ENCODE measurements around the gene EFTUD2.
"Not testable (repeated sequence)": the region's sequence is repeated elsewhere in the genome, so short reads cannot be mapped to it uniquely, and the experiment has no call there.

The EFTUD2 gene

GRCh38 chr17:44899074-44899782, at the start of gene EFTUD2:
Gene EFTUD2 (minus strand): TSS chr17:44899445. CDS start chr17:44894521, 4,924 bp downstream.
- Histone ChIP-seq H3K4me3 (ENCODE audit: severe bottlenecking) (peak within 1 kb of the TSS; percentile 56), H3K27me3 (ENCODE audit: insufficient read depth, poor library complexity, severe bottlenecking) (no peaks in the 10 kb centered on the region), H3K27ac (ENCODE audit: poor library complexity, severe bottlenecking) (peak within 1 kb of the TSS; percentile 82), H3K4me1 (ENCODE audit: insufficient read depth, poor library complexity, severe bottlenecking) (peaks cover 18% of the 10 kb centered on the region), H3K9me3 (ENCODE audit: severe bottlenecking) (no peaks in the 10 kb centered on the region), H3K36me3 (ENCODE audit: low read depth) (peaks cover 33% of the 10 kb centered on the region)
- DNase-seq (ENCODE audit: low spot score) (peak; percentile 91), ATAC-seq (ENCODE audit: low read depth) (peak; percentile 69)
- TF ChIP-seq CTCF (IDR thresholded peaks at IDR 0.05; ENCODE audit: poor library complexity, severe bottlenecking), result no peak

GRCh38 chr17:44948315-44948795, 49.1 kb upstream of the EFTUD2 start:
- Histone ChIP-seq H3K4me3 (ENCODE audit: severe bottlenecking) (peak overlapping the region; percentile 70), H3K27ac (ENCODE audit: poor library complexity, severe bottlenecking) (peak overlapping the region; percentile 74), H3K36me3 (ENCODE audit: low read depth) (peaks cover 33% of the 10 kb centered on the region), H3K4me1 (ENCODE audit: insufficient read depth, poor library complexity, severe bottlenecking) (peaks cover 14% of the 10 kb centered on the region), H3K9me3 (ENCODE audit: severe bottlenecking) (no peaks in the 10 kb centered on the region), H3K27me3 (ENCODE audit: insufficient read depth, poor library complexity, severe bottlenecking) (no peaks in the 10 kb centered on the region)
- DNase-seq (ENCODE audit: low spot score) (no peak), ATAC-seq (ENCODE audit: low read depth) (no peak)
- no peak for TF ChIP-seq CTCF (IDR thresholded peaks at IDR 0.05; ENCODE audit: poor library complexity, severe bottlenecking)

- Histone ChIP-seq H3K27ac (ENCODE audit: poor library complexity, severe bottlenecking) (peak within 1 kb of the TSS; percentile 74), H3K36me3 (ENCODE audit: low read depth) (peaks cover 38% of the 10 kb centered on the region), H3K4me1 (ENCODE audit: insufficient read depth, poor library complexity, severe bottlenecking) (peaks cover 18% of the 10 kb centered on the region), H3K4me3 (ENCODE audit: severe bottlenecking) (peak within 1 kb of the TSS; percentile 70), H3K27me3 (ENCODE audit: insufficient read depth, poor library complexity, severe bottlenecking) (no peaks in the 10 kb centered on the region), H3K9me3 (ENCODE audit: severe bottlenecking) (no peaks in the 10 kb centered on the region)
- peak; percentile 97 for DNase-seq (ENCODE audit: low spot score)
- peak; percentile 95 for ATAC-seq (ENCODE audit: low read depth)
- TF ChIP-seq CTCF (IDR thresholded peaks at IDR 0.05; ENCODE audit: poor library complexity, severe bottlenecking), result peak; percentile 31
Observed at GRCh38 chr17:44947461-44948314, 48.4 kb upstream of the EFTUD2 start, which contains the start of gene KIF18B. Gene KIF18B (minus strand): TSS chr17:44947773. CDS start chr17:44936344, 11,429 bp downstream.

- H3K4me1 ChIP-seq (ENCODE audit: insufficient read depth, poor library complexity, severe bottlenecking), result peaks cover 34% of the 10 kb centered on the region
- not testable (repeated sequence) for H3K27me3 ChIP-seq (ENCODE audit: insufficient read depth, poor library complexity, severe bottlenecking); H3K9me3 ChIP-seq (ENCODE audit: severe bottlenecking); ATAC-seq (ENCODE audit: low read depth); DNase-seq (ENCODE audit: low spot score); H3K4me3 ChIP-seq (ENCODE audit: severe bottlenecking)
- H3K36me3 ChIP-seq (ENCODE audit: low read depth), result peaks cover 46% of the 10 kb centered on the region
- peak overlapping the region; percentile 74 for H3K27ac ChIP-seq (ENCODE audit: poor library complexity, severe bottlenecking)
Observed at GRCh38 chr17:44945652-44946051, 46.4 kb upstream of the EFTUD2 start.

- H3K36me3 ChIP-seq (ENCODE audit: low read depth), result peaks cover 72% of the 10 kb centered on the region
- H3K27me3 ChIP-seq (ENCODE audit: insufficient read depth, poor library complexity, severe bottlenecking), result no peaks in the 10 kb centered on the region
- no peak for TF ChIP-seq CTCF (IDR thresholded peaks at IDR 0.05; ENCODE audit: poor library complexity, severe bottlenecking)
- peak; percentile 25 for DNase-seq (ENCODE audit: low spot score)
- no peak for ATAC-seq (ENCODE audit: low read depth)
- peak overlapping the region; percentile 84 for H3K27ac ChIP-seq (ENCODE audit: poor library complexity, severe bottlenecking)
- H3K4me3 ChIP-seq (ENCODE audit: severe bottlenecking), result no peak overlapping the region
- H3K4me1 ChIP-seq (ENCODE audit: insufficient read depth, poor library complexity, severe bottlenecking), result peaks cover 46% of the 10 kb centered on the region
- no peaks in the 10 kb centered on the region for H3K9me3 ChIP-seq (ENCODE audit: severe bottlenecking)
Observed at GRCh38 chr17:44942456-44942855, 43.2 kb upstream of the EFTUD2 start.

All from RWPE2 (cell line).